OCI-LY7 (cell line): ENCODE data around the gene NKAIN2. TPM values are rescaled to one million over a fixed set of nuclear protein-coding genes. Genes with fewer than 3 reads are reported as not detected.

Experiments
- BruUV-seq: library from RNA; stranded (reverse); fragments of 400-500 nt; replicated peaks from 2 replicates; lab custom pipeline; 2021; lab: Mats Ljungman, UMichigan
- CTCF ChIA-PET: fragments of 300-600 bp; sonication (Branson Sonifier 250); formaldehyde crosslinking; loops from one replicate; lab custom pipeline; 2022; ENCODE audit warnings: antibody characterized with exemption; ENCODE audit not compliant: unreplicated experiment; lab: Charles Lee
- POLR2A ChIA-PET: fragments of 300-600 bp; sonication (Branson Sonifier 250); formaldehyde crosslinking; loops from one replicate; lab custom pipeline; 2022; ENCODE audit warnings: antibody characterized with exemption; lab: Charles Lee
- DNase-seq: peaks from one replicate; pipeline ENCODE4 v3.0.0-alpha.2; 2015; ENCODE audit warnings: low spot score
- H2AFZ ChIP-seq: fragments of 200-600 bp; sonication (generic), shearing (Covaris generic); 2 replicates; pipeline ENCODE4 v1.6.1; 2014; ENCODE audit warnings: mild to moderate bottlenecking, antibody characterized with exemption, low read length, moderate library complexity
- H3K27ac ChIP-seq: fragments of 200-600 bp; sonication (generic); 2 replicates; pipeline ENCODE4 v1.5.1; 2014; ENCODE audit warnings: mixed run types, low read depth, mild to moderate bottlenecking, moderate library complexity, low read length, inconsistent platforms; ENCODE audit not compliant: poor library complexity, severe bottlenecking
- H3K36me3 ChIP-seq: fragments of 200-600 bp; sonication (generic); 2 replicates; pipeline ENCODE4 v1.6.1; 2014; ENCODE audit warnings: mild to moderate bottlenecking, antibody characterized with exemption, low read length, moderate library complexity, mixed read lengths; ENCODE audit not compliant: insufficient read depth
- H3K4me1 ChIP-seq: fragments of 200-600 bp; sonication (generic); 2 replicates; pipeline ENCODE4 v1.5.1; 2014; ENCODE audit warnings: mild to moderate bottlenecking, low read length; ENCODE audit not compliant: insufficient read depth, poor library complexity, severe bottlenecking
- H3K4me2 ChIP-seq: fragments of 200-600 bp; sonication (generic); 2 replicates; pipeline ENCODE4 v1.6.1; 2014; ENCODE audit warnings: mild to moderate bottlenecking, low read length
- H3K4me3 ChIP-seq: fragments of 200-600 bp; sonication (generic); 2 replicates; pipeline ENCODE4 v1.5.1; 2014; ENCODE audit warnings: mild to moderate bottlenecking, low read depth, low read length; ENCODE audit not compliant: poor library complexity, severe bottlenecking
- H3K79me2 ChIP-seq: fragments of 200-600 bp; sonication (generic); 2 replicates; pipeline ENCODE4 v1.6.1; 2016; ENCODE audit warnings: low read depth, mild to moderate bottlenecking, low read length, moderate library complexity, mixed read lengths; ENCODE audit not compliant: insufficient read depth
- H3K9me2 ChIP-seq: fragments of 200-600 bp; sonication (generic); 2 replicates; pipeline ENCODE4 v1.6.1; 2016; ENCODE audit warnings: mild to moderate bottlenecking, low read length, mixed read lengths; ENCODE audit not compliant: insufficient read depth
- H3K9me3 ChIP-seq: fragments of 200-600 bp; sonication (generic); 2 replicates; pipeline ENCODE4 v1.6.1; 2014; ENCODE audit warnings: mild to moderate bottlenecking, mixed run types, low read length, mixed read lengths
- H4K20me1 ChIP-seq: fragments of 200-600 bp; sonication (generic); 2 replicates; pipeline ENCODE4 v1.6.1; 2014; ENCODE audit warnings: mild to moderate bottlenecking, antibody characterized with exemption, low read length, moderate library complexity, mixed read lengths; ENCODE audit not compliant: insufficient read depth
- CTCF ChIP-seq: fragments of 200-600 bp; sonication (generic); conservative IDR thresholded peaks from 2 replicates; pipeline ENCODE4 v1.5.1; 2014; ENCODE audit warnings: mild to moderate bottlenecking, antibody characterized with exemption, low read length, moderate library complexity, mixed read lengths
- EZH2phosphoT487 ChIP-seq: fragments of 200-600 bp; sonication (generic); IDR thresholded peaks from 2 replicates; pipeline ENCODE4 v1.6.1; 2018; ENCODE audit warnings: low read depth, borderline replicate concordance, mild to moderate bottlenecking, mixed run types, antibody characterized with exemption, low read length, moderate library complexity, mixed read lengths
- intact Hi-C: fragments of 100-400 bp; cut with micrococcal nuclease; formaldehyde crosslinking; loops from one replicate; pipeline ENCODE4 v1.10.0; 2022; ENCODE audit not compliant: unreplicated experiment
- total RNA-seq, 2 experiments: library from RNA; depleted of rRNA in 1 of 2; stranded (reverse); fragments of >200 nt in 1 of 2; shearing (Covaris generic) in 1 of 2; gene quantifications; 2 replicates each; pipeline ENCODE4 v1.2.3, GENCODE V29; 2014 to 2022

The NKAIN2 gene
- total RNA-seq, 2 experiments from 2014 or later = not detected

GRCh38 chr6:124205921-124206320 lies 402.3 kb downstream of the NKAIN2 start:
- Histone ChIP-seq H3K27ac (no peak overlapping the region), H3K9me2 (no peaks in the 10 kb centered on the region), H3K9me3 (no peaks in the 10 kb centered on the region), H3K4me2 (no peak overlapping the region), H2AFZ (no peak overlapping the region), H3K36me3 (no peaks in the 10 kb centered on the region), H3K4me3 (no peak overlapping the region), H3K79me2 (no peaks in the 10 kb centered on the region), H3K4me1 (no peaks in the 10 kb centered on the region), H4K20me1 (no peaks in the 10 kb centered on the region)
- no TSS peak for BruUV-seq
- intact Hi-C loops = no loop called here
- CTCF ChIA-PET = no interaction called here
- no peak for DNase-seq
- POLR2A ChIA-PET = no interaction called here
- TF ChIP-seq CTCF (no peak), EZH2phosphoT487 (no peak)

GRCh38 chr6:124223611-124224345 lies 420.1 kb downstream of the NKAIN2 start:
- Histone ChIP-seq H4K20me1 (no peaks in the 10 kb centered on the region), H3K9me3 (no peaks in the 10 kb centered on the region), H2AFZ (no peak overlapping the region), H3K9me2 (no peaks in the 10 kb centered on the region), H3K4me1 (no peaks in the 10 kb centered on the region), H3K4me3 (no peak overlapping the region), H3K79me2 (no peaks in the 10 kb centered on the region), H3K27ac (no peak overlapping the region), H3K36me3 (no peaks in the 10 kb centered on the region), H3K4me2 (no peak overlapping the region)
- no peak for TF ChIP-seq CTCF
- TF ChIP-seq EZH2phosphoT487 = no peak
- intact Hi-C loops = no loop called here
- DNase-seq = no peak
- CTCF ChIA-PET = no interaction called here
- POLR2A ChIA-PET = no interaction called here
- BruUV-seq = no TSS peak

- POLR2A ChIA-PET = no interaction called here
- no peak for DNase-seq
- Histone ChIP-seq H3K9me3 (no peaks in the 10 kb centered on the region), H2AFZ (no peak overlapping the region), H3K4me2 (no peak overlapping the region), H3K4me1 (no peaks in the 10 kb centered on the region), H4K20me1 (no peaks in the 10 kb centered on the region), H3K79me2 (no peaks in the 10 kb centered on the region), H3K36me3 (no peaks in the 10 kb centered on the region), H3K27ac (no peak overlapping the region), H3K4me3 (no peak overlapping the region), H3K9me2 (no peaks in the 10 kb centered on the region)
- TF ChIP-seq EZH2phosphoT487 (no peak), CTCF (no peak)
- BruUV-seq = no TSS peak
- CTCF ChIA-PET = no interaction called here
- intact Hi-C loops = no loop called here
Measured at GRCh38 chr6:124226396-124226795, 422.7 kb downstream of the NKAIN2 start.
